ENCODE data around the gene SRCIN1.

GRCh38 chr17:38625482-38625881 lies 19.7 kb upstream of the SRCIN1 start:
- TF ChIP-seq POLR2A (IDR thresholded peaks at IDR 0.05) (no peak), CTCF (IDR thresholded peaks at IDR 0.05) (no peak), EP300 (IDR thresholded peaks at IDR 0.05) (no peak)
